ENCODE measurements around the gene INPP5D.
"Not testable (repeated sequence)": the region's sequence is repeated elsewhere in the genome, so short reads cannot be mapped to it uniquely, and the experiment has no call there.

Gene INPP5D

GRCh38 chr2:233147136-233147828 is 87.1 kb downstream of the INPP5D start:
- DNase-seq, result no peak

- no peak for DNase-seq
Observed at GRCh38 chr2:233147829-233148167, 87.7 kb downstream of the INPP5D start.

- DNase-seq, result no peak
Observed at GRCh38 chr2:233148354-233148753, 88.2 kb downstream of the INPP5D start.

- DNase-seq, result no peak
Observed at GRCh38 chr2:233152541-233152940, 92.4 kb downstream of the INPP5D start.

- DNase-seq, result no peak
Observed at GRCh38 chr2:233153146-233153798, 93.1 kb downstream of the INPP5D start.

GRCh38 chr2:233156001-233156400 is 95.9 kb downstream of the INPP5D start:
- DNase-seq, result no peak

GRCh38 chr2:233156461-233156860 is 96.3 kb downstream of the INPP5D start:
- DNase-seq, result not testable (repeated sequence)

- no peak for DNase-seq
Observed at GRCh38 chr2:233161730-233162129, 101.6 kb downstream of the INPP5D start.

- no peak for DNase-seq
Observed at GRCh38 chr2:233162770-233163169, 102.6 kb downstream of the INPP5D start.

- no peak for DNase-seq
Observed at GRCh38 chr2:233163486-233164103, 103.5 kb downstream of the INPP5D start.

GRCh38 chr2:233164128-233164635 is 104.0 kb downstream of the INPP5D start:
- DNase-seq, result no peak

GRCh38 chr2:233164967-233165366 is 104.8 kb downstream of the INPP5D start:
- no peak for DNase-seq

GRCh38 chr2:233165543-233165894 is 105.4 kb downstream of the INPP5D start:
- DNase-seq, result no peak

- no peak for DNase-seq
Observed at GRCh38 chr2:233165895-233166661, 105.9 kb downstream of the INPP5D start.

- no peak for DNase-seq
Observed at GRCh38 chr2:233168445-233168844, 108.3 kb downstream of the INPP5D start.

GRCh38 chr2:233168919-233169318 is 108.8 kb downstream of the INPP5D start:
- DNase-seq, result no peak

- DNase-seq, result no peak
Observed at GRCh38 chr2:233171344-233171743, 111.2 kb downstream of the INPP5D start.

GRCh38 chr2:233173115-233173514 is 113.0 kb downstream of the INPP5D start:
- DNase-seq, result no peak

GRCh38 chr2:233174137-233174536 is 114.0 kb downstream of the INPP5D start:
- DNase-seq, result no peak

- no peak for DNase-seq
Observed at GRCh38 chr2:233178994-233179847, 119.1 kb downstream of the INPP5D start.

GRCh38 chr2:233179848-233180366 is 119.8 kb downstream of the INPP5D start:
- DNase-seq, result no peak

GRCh38 chr2:233183869-233184418 is 123.8 kb downstream of the INPP5D start:
- no peak for DNase-seq
